A673 (cell line): ENCODE measurements around the gene ZW10. TPM values are rescaled to one million over a fixed set of nuclear protein-coding genes. Genes with fewer than 3 reads are reported as not detected.

Experiments used
- Bru-seq: library from RNA; stranded (reverse); fragments of 400-500 nt; gene quantifications from one replicate; lab custom pipeline; 2021; lab: Mats Ljungman, UMichigan
- BruChase-seq, 2 experiments: library from RNA; stranded (reverse); fragments of 400-500 nt; gene quantifications; one replicate each; lab custom pipeline; 2021; lab: Mats Ljungman, UMichigan
- BruUV-seq: library from RNA; stranded (reverse); fragments of 400-500 nt; replicated peaks from 2 replicates; lab custom pipeline; 2021; lab: Mats Ljungman, UMichigan
- CTCF ChIA-PET: fragments of 300-600 bp; sonication (Branson Sonifier 250); formaldehyde crosslinking; loops from one replicate; lab custom pipeline; 2022; ENCODE audit warnings: antibody characterized with exemption; lab: Charles Lee
- POLR2A ChIA-PET: fragments of 300-600 bp; sonication (Branson Sonifier 250); formaldehyde crosslinking; loops from one replicate; lab custom pipeline; 2022; ENCODE audit warnings: antibody characterized with exemption; ENCODE audit not compliant: low non-redundant PET; lab: Charles Lee
- DNase-seq: peaks from one replicate; pipeline ENCODE4 v3.0.0-alpha.2; 2015; ENCODE audit warnings: low spot score
- H3K27ac ChIP-seq: fragments of 200-600 bp; sonication (generic); 2 replicates; pipeline ENCODE4 v1.5.1; 2016; ENCODE audit warnings: mixed run types, low read depth, mild to moderate bottlenecking, mixed read lengths, antibody characterized with exemption, low read length; ENCODE audit not compliant: poor library complexity, severe bottlenecking
- H3K27me3 ChIP-seq: fragments of 200-600 bp; sonication (generic); replicated peaks from 2 replicates; pipeline ENCODE4 v1.6.1; 2017; ENCODE audit warnings: mixed run types, low read depth, mild to moderate bottlenecking, mixed read lengths, antibody characterized with exemption, low read length; ENCODE audit not compliant: insufficient read depth, poor library complexity
- H3K36me3 ChIP-seq: fragments of 200-600 bp; sonication (generic); 2 replicates; pipeline ENCODE4 v1.6.1; 2016; ENCODE audit warnings: mixed run types, mild to moderate bottlenecking, mixed read lengths, antibody characterized with exemption, low read length; ENCODE audit not compliant: insufficient read depth, poor library complexity, severe bottlenecking
- H3K4me1 ChIP-seq: fragments of 200-600 bp; sonication (generic); 2 replicates; pipeline ENCODE4 v1.6.1; 2017; ENCODE audit warnings: mixed run types, mild to moderate bottlenecking, mixed read lengths, antibody characterized with exemption, low read length; ENCODE audit not compliant: insufficient read depth, poor library complexity, severe bottlenecking
- H3K4me3 ChIP-seq: fragments of 200-600 bp; sonication (generic); 2 replicates; pipeline ENCODE4 v1.5.1; 2016; ENCODE audit warnings: low read depth, mixed run types, mild to moderate bottlenecking, mixed read lengths, low read length; ENCODE audit not compliant: poor library complexity, severe bottlenecking
- H3K9me3 ChIP-seq: fragments of 200-600 bp; sonication (generic); 2 replicates; pipeline ENCODE4 v1.6.1; 2016; ENCODE audit warnings: mixed run types, low read depth, mild to moderate bottlenecking, mixed read lengths, antibody characterized with exemption, low read length; ENCODE audit not compliant: poor library complexity, severe bottlenecking
- EZH2 ChIP-seq: fragments of 200-600 bp; sonication (generic); IDR thresholded peaks from 2 replicates; pipeline ENCODE4 v1.6.1; 2017; ENCODE audit warnings: borderline replicate concordance, low read depth, mild to moderate bottlenecking, mixed read lengths, antibody characterized with exemption, low read length; ENCODE audit not compliant: poor library complexity, severe bottlenecking
- intact Hi-C: fragments of 100-400 bp; cut with micrococcal nuclease; formaldehyde crosslinking; loops from one replicate; pipeline ENCODE4 v1.10.0; 2022; ENCODE audit not compliant: unreplicated experiment
- long read RNA-seq: library from polyadenylated mRNA; stranded (forward); transcript quantifications from one replicate; pipeline ENCODE4 v2.0.0, GENCODE V29; 2022
- total RNA-seq: library from RNA; stranded (reverse); gene quantifications from 2 replicates; pipeline ENCODE4 v1.2.3, GENCODE V29; 2021
- TF ChIP-seq, protein P1 (sequence below): fragments of 300-800, 200-600 bp; sonication (generic); conservative IDR thresholded peaks from 2 replicates; pipeline ENCODE4 v1.5.1; 2017; ENCODE audit warnings: low read depth, mild to moderate bottlenecking, antibody characterized with exemption, low read length, moderate library complexity, mixed read lengths

Gene ZW10, protein sequence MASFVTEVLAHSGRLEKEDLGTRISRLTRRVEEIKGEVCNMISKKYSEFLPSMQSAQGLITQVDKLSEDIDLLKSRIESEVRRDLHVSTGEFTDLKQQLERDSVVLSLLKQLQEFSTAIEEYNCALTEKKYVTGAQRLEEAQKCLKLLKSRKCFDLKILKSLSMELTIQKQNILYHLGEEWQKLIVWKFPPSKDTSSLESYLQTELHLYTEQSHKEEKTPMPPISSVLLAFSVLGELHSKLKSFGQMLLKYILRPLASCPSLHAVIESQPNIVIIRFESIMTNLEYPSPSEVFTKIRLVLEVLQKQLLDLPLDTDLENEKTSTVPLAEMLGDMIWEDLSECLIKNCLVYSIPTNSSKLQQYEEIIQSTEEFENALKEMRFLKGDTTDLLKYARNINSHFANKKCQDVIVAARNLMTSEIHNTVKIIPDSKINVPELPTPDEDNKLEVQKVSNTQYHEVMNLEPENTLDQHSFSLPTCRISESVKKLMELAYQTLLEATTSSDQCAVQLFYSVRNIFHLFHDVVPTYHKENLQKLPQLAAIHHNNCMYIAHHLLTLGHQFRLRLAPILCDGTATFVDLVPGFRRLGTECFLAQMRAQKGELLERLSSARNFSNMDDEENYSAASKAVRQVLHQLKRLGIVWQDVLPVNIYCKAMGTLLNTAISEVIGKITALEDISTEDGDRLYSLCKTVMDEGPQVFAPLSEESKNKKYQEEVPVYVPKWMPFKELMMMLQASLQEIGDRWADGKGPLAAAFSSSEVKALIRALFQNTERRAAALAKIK
- total RNA-seq (31.4 TPM in 2 replicates), Bru-seq, nascent RNA (percentile 86 among the genes with signal in this experiment), BruChase-seq, experiment 1, labeled RNA remaining after a 2-hour chase (percentile 76 among the genes with signal in this experiment), BruChase-seq, experiment 2, labeled RNA remaining after a 6-hour chase (percentile 81 among the genes with signal in this experiment)
- long read RNA-seq, transcript ZW10-201 (16 exons, 2,992 nt) = major isoform, 93 of 110 reads
- long read RNA-seq, partial matches to known transcripts = 6 of 110 reads
- long read RNA-seq, other reads (novel, unspliced or antisense) = 11 of 110 reads

DNA sequence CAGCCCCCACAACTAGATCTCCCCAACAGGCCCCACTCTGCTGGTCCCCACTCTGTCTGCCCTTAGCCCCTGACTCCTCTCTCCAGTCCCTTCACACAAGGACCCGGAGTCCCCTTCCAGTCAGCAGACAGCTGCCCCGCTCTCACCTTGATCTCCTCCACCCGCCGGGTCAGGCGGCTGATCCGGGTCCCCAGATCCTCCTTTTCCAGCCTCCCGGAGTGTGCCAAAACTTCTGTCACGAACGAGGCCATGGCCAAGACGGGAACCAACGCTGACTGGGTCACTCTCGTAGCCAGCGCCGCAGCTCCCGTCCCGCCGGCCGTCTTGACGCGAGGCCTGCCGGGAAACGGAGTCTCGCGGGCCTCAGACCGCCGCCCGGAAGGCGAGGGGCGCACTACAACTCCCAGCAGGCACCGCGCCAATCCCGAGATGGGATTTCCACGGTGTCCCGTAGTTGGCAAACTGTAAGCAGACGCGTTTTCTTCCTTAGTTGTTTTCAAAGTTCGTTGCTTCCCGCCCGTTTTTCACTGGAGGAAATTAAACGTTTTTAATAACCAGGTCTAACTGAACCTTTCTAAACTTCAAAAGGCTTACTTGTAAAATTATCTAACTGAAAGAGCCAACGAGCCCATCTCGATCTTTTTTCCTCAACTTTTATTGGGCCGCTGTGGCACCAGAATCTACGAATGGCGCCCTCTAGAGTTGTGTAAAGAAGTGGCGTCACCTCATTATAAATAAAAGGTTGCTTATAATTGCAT lies at the start of gene ZW10:
Gene ZW10 (minus strand): TSS at position 277 of the 758 bp plus-strand sequence. CDS start 26 bp downstream, at position 251.
- H3K27ac ChIP-seq = peak within 1 kb of the TSS; percentile 88
- peaks cover 13% of the 10 kb centered on the region for H3K4me1 ChIP-seq
- peaks cover 3% of the 10 kb centered on the region for H3K36me3 ChIP-seq
- peak; percentile 99 for DNase-seq
- ChIA-PET POLR2A (interaction anchor here (0.6 kb wide), 1 partner anchor 25 kb away, joined by 3 read pairs; no protein-coding TSS in a partner anchor), CTCF (interaction anchor here (1.1 kb wide), 1 partner anchor 14 kb away, joined by 3 read pairs; no protein-coding TSS in a partner anchor)
- peak within 1 kb of the TSS; percentile 93 for H3K4me3 ChIP-seq
- no peaks in the 10 kb centered on the region for H3K9me3 ChIP-seq
- intact Hi-C loops = loop anchor here (10.0 kb wide), 1 partner anchor 219 kb away; no protein-coding TSS in a partner anchor
- TF ChIP-seq, protein P1, sequence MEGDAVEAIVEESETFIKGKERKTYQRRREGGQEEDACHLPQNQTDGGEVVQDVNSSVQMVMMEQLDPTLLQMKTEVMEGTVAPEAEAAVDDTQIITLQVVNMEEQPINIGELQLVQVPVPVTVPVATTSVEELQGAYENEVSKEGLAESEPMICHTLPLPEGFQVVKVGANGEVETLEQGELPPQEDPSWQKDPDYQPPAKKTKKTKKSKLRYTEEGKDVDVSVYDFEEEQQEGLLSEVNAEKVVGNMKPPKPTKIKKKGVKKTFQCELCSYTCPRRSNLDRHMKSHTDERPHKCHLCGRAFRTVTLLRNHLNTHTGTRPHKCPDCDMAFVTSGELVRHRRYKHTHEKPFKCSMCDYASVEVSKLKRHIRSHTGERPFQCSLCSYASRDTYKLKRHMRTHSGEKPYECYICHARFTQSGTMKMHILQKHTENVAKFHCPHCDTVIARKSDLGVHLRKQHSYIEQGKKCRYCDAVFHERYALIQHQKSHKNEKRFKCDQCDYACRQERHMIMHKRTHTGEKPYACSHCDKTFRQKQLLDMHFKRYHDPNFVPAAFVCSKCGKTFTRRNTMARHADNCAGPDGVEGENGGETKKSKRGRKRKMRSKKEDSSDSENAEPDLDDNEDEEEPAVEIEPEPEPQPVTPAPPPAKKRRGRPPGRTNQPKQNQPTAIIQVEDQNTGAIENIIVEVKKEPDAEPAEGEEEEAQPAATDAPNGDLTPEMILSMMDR = peak; percentile 98
- no peak for TF ChIP-seq EZH2
- BruUV-seq = no TSS peak
- no peaks in the 10 kb centered on the region for H3K27me3 ChIP-seq

DNA sequence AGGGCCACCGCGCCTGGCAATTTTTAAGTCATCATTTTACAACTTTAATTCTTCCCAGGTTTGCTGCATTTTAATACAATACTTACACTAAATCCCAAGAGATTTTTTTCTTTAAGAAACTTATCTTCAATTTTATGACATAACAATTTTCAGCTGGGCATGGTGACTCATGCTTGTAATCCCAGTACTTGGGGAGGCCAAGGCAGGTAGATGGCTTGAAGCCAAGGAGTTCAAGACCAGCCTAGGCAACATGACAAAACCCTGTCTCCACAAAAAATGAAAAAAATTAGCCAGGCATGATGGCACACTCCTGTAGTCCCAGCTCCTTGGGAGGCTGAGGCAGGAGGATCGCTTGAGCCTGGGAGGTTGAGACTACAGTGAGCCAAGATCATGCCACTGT lies 44.9 kb upstream of the ZW10 start:
- CTCF ChIA-PET = no interaction called here
- POLR2A ChIA-PET = no interaction called here
- Histone ChIP-seq H3K4me3 (no peak overlapping the region), H3K4me1 (no peaks in the 10 kb centered on the region), H3K27me3 (no peaks in the 10 kb centered on the region), H3K9me3 (no peaks in the 10 kb centered on the region), H3K36me3 (no peaks in the 10 kb centered on the region), H3K27ac (no peak overlapping the region)
- no peak for DNase-seq
- TF ChIP-seq EZH2 = no peak
- TF ChIP-seq, protein P1 = no peak
- intact Hi-C loops = no loop called here
- no TSS peak for BruUV-seq
